BLaER1 (cell line): Measurements from ENCODE around the gene NEDD8.
A peak's percentile ranks its signal among the peaks of the same experiment; 100 is the strongest.
"Not testable (repeated sequence)": the region's sequence is repeated elsewhere in the genome, so short reads cannot be mapped to it uniquely, and the experiment has no call there.

ENCODE experiments used
- H3K27ac ChIP-seq: shearing (Covaris generic); formaldehyde crosslinking; 2 replicates; pipeline ENCODE4 v1.8.1; 2022
- H3K27me3 ChIP-seq: shearing (Covaris generic); formaldehyde crosslinking; 2 replicates; pipeline ENCODE4 v1.8.1; 2022
- H3K36me3 ChIP-seq: shearing (Covaris generic); formaldehyde crosslinking; 2 replicates; pipeline ENCODE4 v1.8.1; 2022
- H3K4me1 ChIP-seq: shearing (Covaris generic); formaldehyde crosslinking; 2 replicates; pipeline ENCODE4 v1.8.1; 2022
- H3K4me2 ChIP-seq: shearing (Covaris generic); formaldehyde crosslinking; 2 replicates; pipeline ENCODE4 v1.8.1; 2022
- H3K4me3 ChIP-seq: shearing (Covaris generic); formaldehyde crosslinking; 2 replicates; pipeline ENCODE4 v1.8.1; 2022
- H3K9ac ChIP-seq: shearing (Covaris generic); formaldehyde crosslinking; 2 replicates; pipeline ENCODE4 v1.8.1; 2022
- H3K9me3 ChIP-seq: shearing (Covaris generic); formaldehyde crosslinking; 2 replicates; pipeline ENCODE4 v1.8.1; 2022
- H4K20me1 ChIP-seq: shearing (Covaris generic); formaldehyde crosslinking; 2 replicates; pipeline ENCODE4 v1.8.1; 2022
- Cebpa-rat ChIP-seq: shearing (Covaris generic); IDR thresholded peaks from 2 replicates; pipeline ENCODE4 v1.8.1; 2022

NEDD8 gene

DNA sequence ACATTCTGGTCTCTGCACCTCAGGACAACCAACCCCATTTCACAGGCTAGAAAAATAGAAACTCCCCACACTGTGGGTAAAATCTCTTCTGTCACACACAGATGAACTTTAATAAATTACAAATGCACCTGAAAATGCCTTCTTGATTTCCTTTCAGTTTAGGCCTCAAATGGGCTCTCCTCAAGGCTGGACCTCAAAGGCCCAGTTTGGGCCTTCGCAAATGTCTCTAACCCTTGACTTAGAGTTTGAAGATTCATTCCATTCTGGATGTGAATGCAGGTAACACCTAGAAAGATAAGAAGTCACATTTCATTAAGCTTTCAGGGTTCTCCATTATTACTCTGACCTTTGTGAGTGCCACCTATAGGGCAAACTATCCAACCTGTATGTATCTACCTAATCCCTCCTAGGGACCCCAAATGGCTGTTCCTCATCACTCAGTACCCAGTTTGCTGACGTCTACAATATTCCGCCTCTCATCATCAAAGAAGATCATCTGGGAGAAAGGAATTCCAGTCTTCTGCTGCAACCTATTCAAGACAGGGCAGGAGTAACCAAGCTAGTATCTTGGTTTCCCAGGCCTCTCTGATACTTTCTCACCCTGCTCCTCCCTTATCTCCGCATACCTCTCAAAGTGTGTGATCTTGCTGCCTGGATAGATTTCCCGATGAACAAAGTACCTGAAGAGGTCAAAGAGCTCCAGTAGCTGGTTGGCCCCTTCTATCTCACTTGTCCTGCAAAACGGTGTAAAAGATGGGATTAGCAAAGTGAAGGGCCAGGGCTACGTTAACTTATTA lies 18.1 kb downstream of the NEDD8 start:
- H3K27me3 ChIP-seq = no peaks in the 10 kb centered on the region
- H3K9ac ChIP-seq = peak overlapping the region; percentile 94
- peak overlapping the region; percentile 94 for H3K27ac ChIP-seq
- H3K4me1 ChIP-seq = peaks cover 42% of the 10 kb centered on the region
- no peak for TF ChIP-seq Cebpa-rat
- H3K4me3 ChIP-seq = peak overlapping the region; percentile 83
- no peaks in the 10 kb centered on the region for H3K9me3 ChIP-seq
- peaks cover 45% of the 10 kb centered on the region for H3K36me3 ChIP-seq
- no peaks in the 10 kb centered on the region for H4K20me1 ChIP-seq
- H3K4me2 ChIP-seq = peak overlapping the region; percentile 85

GRCh38 chr14:24212924-24213865 lies 19.0 kb downstream of the NEDD8 start, which contains the start of gene CHMP4A:
CHMP4A (minus strand) TSS chr14:24213488; CDS start chr14:24213439, 49 bp downstream.
- peak within 1 kb of the TSS; percentile 94 for H3K27ac ChIP-seq
- H3K4me2 ChIP-seq = peak within 1 kb of the TSS; percentile 85
- peak; percentile 66; the same call in 1 of the 2 replicates for TF ChIP-seq Cebpa-rat
- peak within 1 kb of the TSS; percentile 83 for H3K4me3 ChIP-seq
- H3K27me3 ChIP-seq = no peaks in the 10 kb centered on the region
- peaks cover 42% of the 10 kb centered on the region for H3K4me1 ChIP-seq
- no peaks in the 10 kb centered on the region for H3K9me3 ChIP-seq
- no peaks in the 10 kb centered on the region for H4K20me1 ChIP-seq
- H3K9ac ChIP-seq = peak within 1 kb of the TSS; percentile 94
- peaks cover 47% of the 10 kb centered on the region for H3K36me3 ChIP-seq

DNA sequence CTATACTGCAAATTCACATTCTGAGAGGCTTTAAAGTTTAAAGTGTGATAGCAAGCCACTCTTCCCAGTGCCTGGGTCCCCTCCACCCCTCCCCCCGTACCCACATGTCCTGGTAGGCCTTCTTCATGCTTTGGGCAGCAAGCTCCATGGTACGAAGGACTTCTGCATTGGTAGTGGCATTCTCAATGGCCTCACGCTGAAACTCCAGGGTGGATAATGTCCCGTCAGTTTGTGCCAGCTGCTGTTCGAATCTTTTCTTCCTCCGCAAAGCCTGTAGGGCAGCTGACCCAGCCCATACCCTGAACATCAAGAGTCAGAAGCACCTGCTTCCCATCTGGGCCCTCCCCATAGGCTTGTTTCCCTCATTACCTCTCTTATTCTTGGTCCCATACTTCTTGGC lies 20.9 kb downstream of the NEDD8 start:
- Histone ChIP-seq H3K4me3 (no peak overlapping the region), H3K27ac (no peak overlapping the region), H3K36me3 (peaks cover 53% of the 10 kb centered on the region), H4K20me1 (no peaks in the 10 kb centered on the region), H3K9me3 (no peaks in the 10 kb centered on the region), H3K4me2 (no peak overlapping the region), H3K9ac (no peak overlapping the region), H3K4me1 (peaks cover 48% of the 10 kb centered on the region), H3K27me3 (no peaks in the 10 kb centered on the region)
- TF ChIP-seq Cebpa-rat = no peak

- peaks cover 11% of the 10 kb centered on the region for H3K9me3 ChIP-seq
- no peaks in the 10 kb centered on the region for H3K27me3 ChIP-seq
- peaks cover 26% of the 10 kb centered on the region for H3K4me1 ChIP-seq
- H3K4me3 ChIP-seq = no peak overlapping the region
- no peak for TF ChIP-seq Cebpa-rat
- H4K20me1 ChIP-seq = no peaks in the 10 kb centered on the region
- H3K36me3 ChIP-seq = peaks cover 89% of the 10 kb centered on the region
- H3K27ac ChIP-seq = no peak overlapping the region
- H3K9ac ChIP-seq = no peak overlapping the region
- peak overlapping the region; percentile 3; the same call in 1 of the 2 replicates for H3K4me2 ChIP-seq
These were observed 24.5 kb downstream of the NEDD8 start for GRCh38 chr14:24207625-24208024.

DNA sequence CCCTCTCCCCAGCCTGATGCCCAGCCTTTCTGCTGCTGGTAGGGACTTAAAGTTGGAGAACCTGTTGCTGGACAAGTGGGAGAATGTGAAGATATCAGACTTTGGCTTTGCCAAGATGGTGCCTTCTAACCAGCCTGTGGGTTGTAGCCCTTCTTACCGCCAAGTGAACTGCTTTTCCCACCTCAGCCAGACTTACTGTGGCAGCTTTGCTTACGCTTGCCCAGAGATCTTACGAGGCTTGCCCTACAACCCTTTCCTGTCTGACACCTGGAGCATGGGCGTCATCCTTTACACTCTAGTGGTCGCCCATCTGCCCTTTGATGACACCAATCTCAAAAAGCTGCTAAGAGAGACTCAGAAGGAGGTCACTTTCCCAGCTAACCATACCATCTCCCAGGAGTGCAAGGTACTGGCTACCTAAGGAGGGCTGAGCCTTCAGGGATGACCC lies 25.0 kb downstream of the NEDD8 start:
- H3K9ac ChIP-seq = no peak overlapping the region
- H3K4me1 ChIP-seq = peaks cover 21% of the 10 kb centered on the region
- no peak overlapping the region for H3K4me3 ChIP-seq
- no peak for TF ChIP-seq Cebpa-rat
- H3K36me3 ChIP-seq = peaks cover 94% of the 10 kb centered on the region
- no peak overlapping the region for H3K27ac ChIP-seq
- H3K4me2 ChIP-seq = peak overlapping the region; percentile 3; the same call in 1 of the 2 replicates
- H3K9me3 ChIP-seq = peaks cover 16% of the 10 kb centered on the region
- H3K27me3 ChIP-seq = no peaks in the 10 kb centered on the region
- H4K20me1 ChIP-seq = no peaks in the 10 kb centered on the region

- H3K4me2 ChIP-seq = no peak overlapping the region
- no peak overlapping the region for H3K9ac ChIP-seq
- no peak for TF ChIP-seq Cebpa-rat
- H3K27me3 ChIP-seq = no peaks in the 10 kb centered on the region
- no peak overlapping the region for H3K27ac ChIP-seq
- peaks cover 22% of the 10 kb centered on the region for H3K9me3 ChIP-seq
- H4K20me1 ChIP-seq = no peaks in the 10 kb centered on the region
- peaks cover 15% of the 10 kb centered on the region for H3K4me1 ChIP-seq
- peaks cover 98% of the 10 kb centered on the region for H3K36me3 ChIP-seq
- H3K4me3 ChIP-seq = no peak overlapping the region
These were observed 25.7 kb downstream of the NEDD8 start for GRCh38 chr14:24206260-24207103.

- no peak overlapping the region for H3K4me3 ChIP-seq
- peaks cover 98% of the 10 kb centered on the region for H3K36me3 ChIP-seq
- no peaks in the 10 kb centered on the region for H4K20me1 ChIP-seq
- H3K4me2 ChIP-seq = no peak overlapping the region
- no peaks in the 10 kb centered on the region for H3K27me3 ChIP-seq
- H3K9me3 ChIP-seq = peaks cover 27% of the 10 kb centered on the region
- no peak overlapping the region for H3K27ac ChIP-seq
- no peak for TF ChIP-seq Cebpa-rat
- peaks cover 10% of the 10 kb centered on the region for H3K4me1 ChIP-seq
- no peak overlapping the region for H3K9ac ChIP-seq
These were observed 27.7 kb downstream of the NEDD8 start for GRCh38 chr14:24204163-24205146.

- H3K27me3 ChIP-seq, H3K9ac ChIP-seq, H3K4me2 ChIP-seq, H3K4me3 ChIP-seq, H4K20me1 ChIP-seq, H3K27ac ChIP-seq: not testable (repeated sequence)
- H3K4me1 ChIP-seq = peaks cover 15% of the 10 kb centered on the region
- H3K9me3 ChIP-seq = peaks cover 27% of the 10 kb centered on the region
- H3K36me3 ChIP-seq = peaks cover 98% of the 10 kb centered on the region
These were observed 28.8 kb downstream of the NEDD8 start for GRCh38 chr14:24203249-24203886.

GRCh38 chr14:24202538-24202937 lies 29.6 kb downstream of the NEDD8 start:
- H3K36me3 ChIP-seq = peaks cover 91% of the 10 kb centered on the region

More at GRCh38 chr14:24202538-24202937, 29.6 kb downstream of the NEDD8 start:
- peaks cover 15% of the 10 kb centered on the region for H3K4me1 ChIP-seq
- H3K27me3 ChIP-seq, H3K4me3 ChIP-seq, H4K20me1 ChIP-seq, H3K27ac ChIP-seq, H3K4me2 ChIP-seq, H3K9ac ChIP-seq: not testable (repeated sequence)
- H3K9me3 ChIP-seq = peaks cover 27% of the 10 kb centered on the region
